Gastrocnemius medialis (tissue), 4 donors: ENCODE results near the gene RAB15. TPM values are rescaled to one million over a fixed set of nuclear protein-coding genes. Genes with fewer than 3 reads are reported as not detected.
"Not testable (repeated sequence)": the region's sequence is repeated elsewhere in the genome, so short reads cannot be mapped to it uniquely, and the experiment has no call there.

Source experiments
- ATAC-seq, 2 donors: fragments of 150-250 bp; one replicate each; pipeline ENCODE4 v1.9.1; 2016
- DNase-seq, 2 donors: peaks; one replicate each; pipeline ENCODE4 v3.0.0-alpha.2; 2019
- H3K27ac ChIP-seq, 4 donors: fragments of 200-600 bp; sonication (generic); 1 replicate in 1 of 4; 2 replicates in 3 of 4; pipeline ENCODE4 v1.5.1; 2016 to 2018; ENCODE audit warnings: mild to moderate bottlenecking in 2 of 4, moderate library complexity in 1 of 4
- H3K27me3 ChIP-seq, 3 donors: fragments of 200-600 bp; sonication (generic) in 2 of 3; 1 replicate in 1 of 3; 2 replicates in 2 of 3; pipeline versions ENCODE4 v1.5.1 to v1.6.0; 2016 to 2019; ENCODE audit warnings: mild to moderate bottlenecking in 1 of 3, moderate library complexity in 1 of 3
- H3K36me3 ChIP-seq, 2 donors: fragments of 200-600 bp; sonication (generic) in 1 of 2; one replicate each; pipeline ENCODE4 v1.5.1; 2017 to 2018
- H3K4me1 ChIP-seq, 2 donors: fragments of 200-600 bp; sonication (generic) in 1 of 2; one replicate each; pipeline ENCODE4 v1.5.1; 2016 to 2017; ENCODE audit warnings: mild to moderate bottlenecking in 2 of 2
- H3K4me3 ChIP-seq, 4 donors: fragments of 200-600 bp; sonication (generic) in 3 of 4; 1 replicate in 1 of 4; 2 replicates in 3 of 4; pipeline ENCODE4 v1.5.1; 2016 to 2019; ENCODE audit warnings: mild to moderate bottlenecking in 2 of 4
- H3K9me3 ChIP-seq, 3 donors: fragments of 200-600 bp; sonication (generic) in 2 of 3; 1 replicate in 1 of 3; 2 replicates in 2 of 3; pipeline ENCODE4 v1.5.1; 2016 to 2019
- POLR2A ChIP-seq, 2 donors: fragments of 450-650 bp; IDR thresholded peaks; one replicate each; pipeline ENCODE4 v1.6.1; 2017; ENCODE audit warnings: antibody characterized with exemption in 2 of 2, mild to moderate bottlenecking in 2 of 2, moderate library complexity in 2 of 2
- in situ Hi-C, 4 donors: fragments of 200-750 bp; cut with MboI; loops; one replicate each; pipeline versions ENCODE4 v1.15.0 to v1.8.0; 2017; ENCODE audit warnings: low sequenced_read_pairs in 4 of 4
- intact Hi-C: fragments of 100-400 bp; cut with DNase I; formaldehyde crosslinking; loops from one replicate; pipeline ENCODE4 v1.15.1; 2023; ENCODE audit warnings: low total_unique reads
- total RNA-seq, 4 donors: library from RNA; depleted of rRNA; stranded (reverse); fragments of >200 nt; gene quantifications; one replicate each; pipeline versions ENCODE4 v1.1.0 to v1.2.3, GENCODE V29; 2016
- TF ChIP-seq, protein P1 (sequence below), 5 experiments: fragments of 450-650 bp in 3 of 5; fragments of 200-600 bp in 2 of 5; sonication (generic) in 2 of 5; IDR thresholded peaks in 4 of 5; conservative IDR thresholded peaks in 1 of 5; 1 replicate in 4 of 5; 2 replicates in 1 of 5; pipeline ENCODE4 v1.5.1; 2016 to 2019; ENCODE audit warnings: antibody characterized with exemption in 5 of 5, mild to moderate bottlenecking in 3 of 5, moderate library complexity in 3 of 5

The RAB15 gene
- total RNA-seq, 4 donors from 2014 or later: 0.51 to 7.3 (median 2.0) TPM

- ATAC-seq (no peak), DNase-seq (no peak)
- peak overlapping the region; percentile 86 to 100 (median 90) for H3K4me3 ChIP-seq
- no peaks in the 10 kb centered on the region for H3K36me3 ChIP-seq
- in situ Hi-C loops (loop anchor here in 1 of 4 donors (10.0 kb wide), 1 partner anchor 70 kb away; the partner anchor contains the start of gene FNTB), intact Hi-C loops (loop anchor here (10.0 kb wide), 1 partner anchor 410 kb away; the partner anchor contains the start of genes ZBTB1 and ZBTB25)
- no peaks in the 10 kb centered on the region for H3K9me3 ChIP-seq
- peaks cover 40 to 45% of the 10 kb centered on the region in 2 donors for H3K4me1 ChIP-seq
- H3K27me3 ChIP-seq: no peaks in the 10 kb centered on the region
- no peak for TF ChIP-seq POLR2A (IDR thresholded peaks at IDR 0.05)
- TF ChIP-seq, protein P1, sequence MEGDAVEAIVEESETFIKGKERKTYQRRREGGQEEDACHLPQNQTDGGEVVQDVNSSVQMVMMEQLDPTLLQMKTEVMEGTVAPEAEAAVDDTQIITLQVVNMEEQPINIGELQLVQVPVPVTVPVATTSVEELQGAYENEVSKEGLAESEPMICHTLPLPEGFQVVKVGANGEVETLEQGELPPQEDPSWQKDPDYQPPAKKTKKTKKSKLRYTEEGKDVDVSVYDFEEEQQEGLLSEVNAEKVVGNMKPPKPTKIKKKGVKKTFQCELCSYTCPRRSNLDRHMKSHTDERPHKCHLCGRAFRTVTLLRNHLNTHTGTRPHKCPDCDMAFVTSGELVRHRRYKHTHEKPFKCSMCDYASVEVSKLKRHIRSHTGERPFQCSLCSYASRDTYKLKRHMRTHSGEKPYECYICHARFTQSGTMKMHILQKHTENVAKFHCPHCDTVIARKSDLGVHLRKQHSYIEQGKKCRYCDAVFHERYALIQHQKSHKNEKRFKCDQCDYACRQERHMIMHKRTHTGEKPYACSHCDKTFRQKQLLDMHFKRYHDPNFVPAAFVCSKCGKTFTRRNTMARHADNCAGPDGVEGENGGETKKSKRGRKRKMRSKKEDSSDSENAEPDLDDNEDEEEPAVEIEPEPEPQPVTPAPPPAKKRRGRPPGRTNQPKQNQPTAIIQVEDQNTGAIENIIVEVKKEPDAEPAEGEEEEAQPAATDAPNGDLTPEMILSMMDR (IDR thresholded peaks at IDR 0.05 in 4 of 5, conservative IDR thresholded peaks at IDR 0.05 in 1 of 5): no peak
- H3K27ac ChIP-seq: peak overlapping the region; percentile 95 to 98 (median 97)
Observed at GRCh38 chr14:64915029-64915424, 57.1 kb downstream of the RAB15 start.

DNA sequence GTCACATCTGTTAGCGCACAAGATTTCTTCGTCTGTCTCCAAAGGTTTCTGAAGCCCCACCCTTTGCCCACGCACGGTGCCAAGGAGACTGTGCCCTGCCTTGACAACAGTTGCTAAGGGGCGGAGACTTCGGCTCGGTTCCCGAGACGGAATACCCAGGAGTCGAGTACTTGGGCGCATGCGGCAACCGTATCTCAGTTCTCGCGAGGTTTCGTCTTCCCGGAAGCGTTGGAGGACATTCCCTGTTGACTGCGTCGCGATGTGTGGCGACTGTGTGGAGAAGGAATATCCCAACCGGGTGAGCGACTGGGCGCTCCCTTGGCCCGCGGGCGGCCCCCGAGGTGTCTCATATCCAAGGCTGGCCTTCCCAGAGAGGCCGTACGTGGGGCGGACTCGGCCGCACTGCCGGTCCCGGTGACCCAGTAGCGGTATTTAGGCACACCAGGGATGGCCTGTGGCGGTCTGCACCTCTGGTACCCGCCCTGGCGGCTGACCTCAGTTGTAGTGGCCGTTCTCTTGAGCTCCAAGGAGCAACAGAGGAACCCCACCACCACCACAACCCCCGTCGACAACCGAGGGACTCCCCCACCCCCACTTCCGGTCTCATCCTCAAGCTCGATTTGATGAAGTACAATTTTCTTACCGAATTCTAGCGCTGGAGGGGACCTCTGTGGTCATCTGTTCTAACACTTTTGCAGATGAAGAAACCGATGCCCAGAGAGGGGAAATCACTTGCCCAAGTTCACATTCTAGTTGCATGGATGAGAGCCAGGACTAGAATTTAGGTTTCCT, 57.7 kb downstream of the RAB15 start, which contains the start of gene CHURC1:
CHURC1 (plus strand) TSS at position 219 of the 792 bp plus-strand sequence; CDS start at position 260, 41 bp downstream.
- Histone ChIP-seq H3K27me3 (no peaks in the 10 kb centered on the region), H3K27ac (peak within 1 kb of the TSS; percentile 95 to 98 (median 97)), H3K36me3 (no peaks in the 10 kb centered on the region), H3K4me1 (peaks cover 34 to 39% of the 10 kb centered on the region in 2 donors), H3K4me3 (peak within 1 kb of the TSS; percentile 86 to 100 (median 90)), H3K9me3 (no peaks in the 10 kb centered on the region)
- TF ChIP-seq POLR2A (IDR thresholded peaks at IDR 0.05): peak; percentile 79 to 91
- TF ChIP-seq, protein P1 (IDR thresholded peaks at IDR 0.05 in 4 of 5, conservative IDR thresholded peaks at IDR 0.05 in 1 of 5): no peak
- ATAC-seq (peak; percentile 99), DNase-seq (peak; percentile 97 to 99)
- intact Hi-C loops (loop anchor here (5.0 to 10.0 kb wide), 2 partner anchors 410 to 498 kb away; partner anchors contain the start of genes FUT8, ZBTB1 and ZBTB25), in situ Hi-C loops (loop anchor here in 1 of 4 donors (10.0 kb wide), 1 partner anchor 70 kb away; the partner anchor contains the start of gene FNTB)

GRCh38 chr14:64913477-64913876, 58.7 kb downstream of the RAB15 start:
- in situ Hi-C loops (loop anchor here in 1 of 4 donors (10.0 kb wide), 1 partner anchor 71 kb away; the partner anchor contains the start of gene FNTB), intact Hi-C loops (loop anchor here (5.0 to 10.0 kb wide), 2 partner anchors 409 to 499 kb away; partner anchors contain the start of genes FUT8, ZBTB1 and ZBTB25)
- not testable (repeated sequence) for H3K9me3 ChIP-seq, H3K36me3 ChIP-seq, H3K27me3 ChIP-seq, DNase-seq, ATAC-seq
- peaks cover 27 to 31% of the 10 kb centered on the region in 2 donors for H3K4me1 ChIP-seq
- H3K4me3 ChIP-seq: peak overlapping the region in 3 of 4 donors; percentile 86 to 100 (median 87)
- peak overlapping the region in 3 of 4 donors; percentile 95 to 98 (median 97) for H3K27ac ChIP-seq

DNA sequence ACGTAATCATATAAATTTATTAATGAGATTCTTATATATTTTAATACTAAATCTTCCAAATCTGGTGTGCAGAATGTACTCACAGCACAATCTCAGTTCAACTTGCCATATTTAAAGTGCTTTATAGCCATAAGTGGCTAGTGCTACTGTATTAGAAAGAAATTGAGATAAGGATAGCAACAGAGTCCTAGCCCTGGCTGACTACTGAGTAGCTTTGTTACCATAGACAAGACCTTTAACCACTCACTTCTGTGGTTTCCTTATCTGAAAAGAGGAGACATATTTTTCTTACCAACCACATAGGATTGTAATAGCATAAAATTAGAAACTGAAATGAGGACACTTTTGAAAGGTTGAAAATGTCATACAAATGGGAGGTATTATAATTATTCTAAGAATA, 59.9 kb downstream of the RAB15 start:
- ATAC-seq (no peak), DNase-seq (no peak)
- intact Hi-C loops: loop anchor here (5.0 to 10.0 kb wide), 2 partner anchors 407 to 500 kb away; partner anchors contain the start of genes FUT8, ZBTB1 and ZBTB25
- Histone ChIP-seq H3K27ac (no peak overlapping the region), H3K4me1 (peaks cover 18 to 19% of the 10 kb centered on the region in 2 donors), H3K36me3 (no peaks in the 10 kb centered on the region), H3K4me3 (no peak overlapping the region), H3K9me3 (no peaks in the 10 kb centered on the region), H3K27me3 (no peaks in the 10 kb centered on the region)
- TF ChIP-seq, protein P1 (IDR thresholded peaks at IDR 0.05 in 4 of 5, conservative IDR thresholded peaks at IDR 0.05 in 1 of 5): no peak
- no peak for TF ChIP-seq POLR2A (IDR thresholded peaks at IDR 0.05)
- in situ Hi-C loops: loop anchor here in 1 of 4 donors (10.0 kb wide), 1 partner anchor 73 kb away; the partner anchor contains the start of gene FNTB
